ENCODE results near the gene INHA.

The INHA gene

DNA sequence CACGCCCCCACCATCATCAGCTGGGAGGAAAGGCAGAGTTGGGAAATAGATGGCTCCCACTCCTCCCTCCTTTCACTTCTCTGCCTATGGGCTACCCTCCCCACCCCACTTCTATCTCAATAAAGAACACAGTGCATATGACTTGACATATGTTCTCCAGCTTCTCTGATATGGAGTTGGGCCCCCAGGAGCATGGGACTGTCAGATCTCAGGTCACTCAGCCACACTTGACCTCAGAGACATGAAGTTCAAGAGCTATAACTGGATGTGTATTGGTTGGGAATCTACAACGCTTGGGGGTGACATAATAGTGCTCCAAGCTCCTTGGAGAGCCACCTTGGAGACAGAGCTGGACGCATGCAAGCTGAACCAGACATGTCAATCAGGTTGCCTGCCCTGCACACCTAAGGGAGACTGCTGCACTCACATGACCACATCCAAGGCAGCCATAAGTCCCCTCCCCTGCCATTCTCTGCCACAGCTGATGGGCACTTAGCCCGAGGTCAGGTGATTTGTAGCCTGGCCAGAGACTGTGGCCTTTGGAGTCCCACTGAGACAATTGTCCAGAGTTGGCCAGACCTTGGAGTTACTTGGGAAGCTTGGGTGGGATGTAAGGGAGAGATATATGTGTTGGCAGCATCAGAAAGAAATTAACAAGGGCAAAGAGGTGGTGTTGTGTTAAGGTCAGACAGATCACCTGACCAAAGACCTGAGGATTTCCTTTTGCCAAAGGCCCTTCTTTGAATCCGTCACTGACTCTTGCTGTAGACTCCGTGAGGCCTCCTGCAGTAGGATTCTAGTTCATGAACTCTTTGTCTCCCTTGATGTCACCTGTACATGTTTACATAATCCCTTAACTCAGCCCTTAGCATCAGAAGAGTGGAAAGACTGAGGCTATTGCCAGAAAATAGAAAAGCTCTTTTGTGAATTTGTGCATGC is 3.7 kb downstream of the INHA start:
- no peak for DNase-seq (ENCODE audit: low read depth)

DNA sequence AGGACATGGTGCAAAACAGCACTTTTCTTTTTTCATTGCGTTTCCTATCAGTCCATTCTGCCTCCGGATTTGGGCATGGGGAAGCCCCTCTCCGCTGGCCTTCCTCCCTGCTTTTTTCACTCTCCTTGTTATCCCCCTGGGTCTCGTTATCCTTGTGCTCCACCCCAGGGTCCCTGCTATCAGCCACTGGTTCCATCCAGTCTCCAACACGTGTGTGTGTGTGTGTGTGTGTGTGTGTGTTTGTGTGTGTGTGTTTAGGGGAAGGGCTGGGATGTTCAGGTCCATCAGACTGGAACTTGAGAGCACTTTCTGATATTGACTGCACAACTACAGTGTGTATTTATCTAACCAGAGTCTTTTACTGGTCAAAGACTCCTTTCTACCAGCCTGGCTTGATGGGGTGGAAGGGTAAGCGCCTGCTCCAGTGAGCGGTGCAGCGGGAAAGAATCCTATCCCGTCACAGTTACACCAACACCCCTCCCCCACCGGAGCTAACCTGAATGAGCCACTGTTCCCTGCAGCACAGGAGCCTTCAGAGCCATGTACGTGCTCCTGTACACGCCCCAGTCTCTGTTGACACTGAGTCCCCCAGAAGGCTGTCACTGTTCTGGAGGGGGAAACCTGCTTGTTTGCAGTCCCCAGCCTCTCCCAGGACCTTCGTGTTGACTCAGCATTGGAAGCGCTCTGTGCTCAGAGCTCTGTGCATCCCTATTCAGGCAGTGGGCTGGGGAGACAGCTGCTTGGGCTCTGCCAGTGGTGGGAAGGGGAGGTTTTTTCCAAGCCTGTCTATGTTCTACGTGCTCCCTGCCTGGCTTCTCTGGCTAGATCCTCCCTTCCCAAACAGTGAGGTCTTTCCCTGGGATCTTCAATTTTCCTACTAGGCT is 4.6 kb downstream of the INHA start:
- peak; percentile 36 for DNase-seq (ENCODE audit: low read depth)

DNA sequence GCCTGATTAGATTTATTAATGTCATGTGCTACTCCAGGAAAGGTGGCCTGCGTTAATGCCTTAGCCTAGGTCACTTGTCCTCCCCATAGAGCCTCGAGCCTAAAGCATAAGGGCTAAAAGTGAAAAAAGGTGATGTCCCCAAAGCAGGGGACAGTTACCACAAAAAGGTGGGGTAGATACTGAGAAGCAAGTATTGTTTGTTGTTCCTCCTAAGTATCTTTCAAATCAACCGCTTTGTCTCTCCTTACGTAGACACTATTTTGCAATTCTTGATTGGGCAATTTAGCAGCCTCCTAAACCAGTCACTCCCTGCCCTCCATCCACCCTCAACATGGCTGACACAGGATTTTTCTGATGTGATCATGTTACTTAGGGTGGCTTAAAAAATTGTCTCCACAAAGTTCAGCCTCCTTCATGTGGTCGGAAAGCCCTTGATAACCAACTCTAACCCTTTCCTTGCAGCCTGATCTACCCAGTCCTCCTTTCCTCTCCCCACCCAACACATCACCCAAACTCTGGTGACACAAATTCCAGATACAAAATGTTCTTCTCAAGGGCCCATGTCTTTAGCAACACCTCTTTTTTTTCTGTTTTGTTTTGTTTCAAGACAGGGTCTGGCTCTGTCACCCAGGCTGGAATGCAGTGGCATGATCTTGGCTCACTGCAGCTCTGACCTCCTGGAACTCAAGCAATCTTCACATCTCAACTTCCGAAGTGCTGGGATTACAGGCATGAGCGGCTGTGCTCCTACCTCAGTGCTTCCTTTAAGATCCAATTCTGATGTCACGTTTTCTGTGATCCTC is 6.9 kb downstream of the INHA start:
- peak; percentile 47 for DNase-seq (ENCODE audit: low read depth)

DNA sequence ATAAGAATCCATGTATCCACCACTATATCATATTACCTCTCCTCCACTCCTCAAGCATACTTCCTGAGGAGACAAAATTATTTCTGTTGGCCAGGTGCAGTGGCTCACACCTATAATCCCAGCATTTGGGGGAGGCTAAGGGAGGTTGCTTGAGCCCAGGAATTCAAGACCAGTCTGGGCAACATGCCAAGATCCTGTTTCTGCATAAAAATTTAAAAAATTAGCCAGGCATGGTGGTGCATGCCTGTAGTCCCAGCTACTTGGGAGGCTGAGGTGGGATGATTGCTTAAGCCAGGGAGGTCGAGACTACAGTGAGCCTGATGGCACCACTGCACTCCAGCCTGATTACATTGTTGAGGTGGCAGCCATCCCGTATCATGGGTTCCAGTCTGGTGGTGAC is 9.2 kb downstream of the INHA start:
- DNase-seq (ENCODE audit: low read depth), result no peak

DNA sequence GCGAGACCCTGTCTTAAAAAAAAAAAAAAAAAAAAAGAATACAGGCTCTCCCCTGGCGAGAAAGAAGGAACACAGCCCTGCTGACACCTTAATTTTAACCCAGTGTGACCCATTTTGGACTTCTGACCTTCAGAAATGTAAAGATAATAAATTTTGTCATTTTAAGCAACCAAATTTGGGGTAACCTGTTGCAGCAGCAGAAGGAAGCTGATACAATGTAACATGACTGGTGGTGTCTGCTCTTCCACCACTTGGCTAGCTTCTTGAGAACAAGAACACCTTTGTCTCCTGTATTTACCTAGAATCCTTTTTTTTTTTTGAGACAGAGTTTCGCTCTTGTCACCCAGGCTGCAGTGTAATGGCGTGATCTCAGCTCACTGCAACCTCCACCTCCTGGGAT is 19.0 kb downstream of the INHA start:
- no peak for DNase-seq (ENCODE audit: low read depth)

DNA sequence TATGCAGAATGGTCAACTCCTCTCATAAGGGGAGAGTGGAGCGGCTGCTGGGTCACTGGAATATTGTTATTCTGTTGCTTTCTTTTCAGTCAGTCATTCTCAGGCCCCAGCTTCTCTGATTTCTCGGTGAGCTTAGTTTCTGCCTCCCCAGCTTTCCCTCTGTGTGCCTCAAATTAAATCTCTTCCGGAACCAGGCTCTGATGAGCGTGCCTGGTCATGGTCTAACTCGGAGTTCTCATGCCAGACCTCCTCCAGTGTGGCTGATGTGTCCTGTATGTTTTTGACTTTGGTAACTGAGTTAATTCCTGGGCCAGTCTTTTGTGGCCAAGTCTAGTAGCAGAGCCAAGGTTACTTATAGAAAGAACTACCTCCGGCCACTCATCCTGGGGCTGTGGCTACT is 20.6 kb downstream of the INHA start:
- DNase-seq (ENCODE audit: low read depth), result peak; percentile 21

DNA sequence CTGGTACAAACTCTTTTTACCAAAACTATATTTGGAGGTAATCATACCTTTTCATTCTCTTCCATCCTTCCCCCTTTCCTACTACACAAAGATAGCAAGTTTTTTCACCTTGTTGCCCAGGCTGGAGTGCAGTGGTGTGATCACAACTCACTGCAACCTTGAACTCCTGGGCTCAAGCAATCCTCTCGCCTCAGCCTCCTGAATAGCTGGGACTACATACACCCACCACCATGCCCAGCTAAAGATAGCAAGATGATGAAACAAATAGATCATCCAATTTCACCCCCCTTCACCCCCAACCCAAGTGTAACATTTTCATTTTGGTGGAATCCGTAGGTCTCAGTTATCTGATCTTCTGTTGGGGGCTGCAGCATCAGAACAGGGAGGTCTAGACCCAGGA is 21.0 kb downstream of the INHA start:
- DNase-seq (ENCODE audit: low read depth), result no peak

DNA sequence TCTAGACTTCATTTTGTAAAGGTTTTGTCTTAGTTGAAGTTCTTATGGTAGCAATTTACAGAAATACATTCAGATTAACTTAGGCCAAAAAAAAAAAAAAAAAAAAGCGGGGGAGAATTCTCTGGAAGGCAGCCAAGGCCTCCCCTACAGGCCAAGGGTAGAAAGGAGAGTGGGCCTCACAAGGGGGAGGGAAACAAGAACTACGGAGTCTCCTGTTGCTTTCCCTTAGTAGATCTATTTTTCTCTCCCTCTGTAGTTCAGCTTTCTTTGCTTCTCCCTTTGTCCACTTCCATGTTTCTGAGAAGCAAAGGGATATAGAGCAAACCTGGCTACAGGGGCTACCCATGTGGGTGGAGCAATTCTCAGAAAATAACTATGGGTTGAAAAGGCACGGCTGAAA is 23.1 kb downstream of the INHA start:
- peak; percentile 8 for DNase-seq (ENCODE audit: low read depth)

DNA sequence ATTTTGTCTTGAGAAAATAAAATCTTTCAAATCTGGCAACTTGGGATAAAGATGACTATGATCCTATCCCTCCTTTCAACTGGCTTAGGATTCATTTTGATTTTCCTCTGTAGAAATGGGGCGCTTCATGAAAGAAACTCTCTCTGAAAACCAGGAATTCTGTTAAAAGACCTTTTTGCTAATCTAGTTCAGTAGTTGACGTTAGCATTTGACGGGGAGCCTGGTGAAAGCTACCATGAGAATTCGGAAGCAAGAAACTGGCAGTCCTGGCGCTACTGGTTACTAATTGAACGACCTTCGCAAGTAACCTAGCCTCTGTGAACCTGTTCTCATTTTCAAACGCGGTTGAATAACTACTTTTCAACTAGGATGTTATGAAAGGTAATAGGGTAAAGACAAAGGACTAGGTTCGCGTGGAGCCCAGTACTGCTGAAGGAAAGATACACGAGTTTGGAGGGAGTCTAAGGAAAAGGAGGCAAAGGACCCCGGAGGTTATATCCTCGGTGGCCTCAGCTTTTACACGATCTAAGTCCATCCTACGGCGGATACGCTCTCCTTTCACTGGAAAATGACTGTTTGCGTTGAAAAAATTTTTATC is 24.9 kb downstream of the INHA start:
- DNase-seq (ENCODE audit: low read depth), result no peak

DNA sequence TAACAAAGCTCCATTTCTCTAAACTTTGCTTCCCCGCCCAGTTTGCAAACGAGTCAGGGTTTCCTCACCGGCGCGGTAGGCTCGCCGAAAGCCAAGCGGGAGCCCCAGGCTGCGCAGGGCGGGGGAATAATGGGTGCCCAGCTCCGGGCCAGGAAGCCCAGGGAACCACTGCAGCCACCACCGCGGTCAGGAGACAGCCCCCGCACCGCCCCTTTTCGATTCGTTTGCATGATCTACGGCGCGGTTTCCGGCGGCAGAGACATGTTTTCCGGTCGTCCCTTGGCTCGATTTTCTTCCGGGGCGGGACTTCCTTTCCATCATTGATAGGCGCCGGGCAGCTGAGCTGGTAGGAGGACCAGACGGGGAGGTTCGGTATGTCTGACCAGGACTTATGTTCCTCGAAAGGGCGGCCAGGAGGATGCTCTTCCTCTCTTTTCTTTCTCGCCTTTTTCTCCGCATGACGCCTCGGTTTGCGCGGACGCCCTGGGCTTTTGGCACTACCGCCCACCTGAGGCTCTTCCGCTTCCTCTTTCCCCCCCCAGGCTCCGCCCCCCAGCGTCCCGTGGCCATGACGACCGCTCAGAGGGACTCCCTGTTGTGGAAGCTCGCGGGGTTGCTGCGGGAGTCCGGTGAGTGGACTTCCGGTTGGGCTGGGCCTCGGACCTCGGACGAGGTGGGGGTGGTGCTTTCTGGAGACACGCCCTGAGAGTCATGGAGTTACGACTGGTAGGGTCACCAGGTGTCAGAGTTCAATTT is 25.6 kb downstream of the INHA start, which contains the start of gene STK11IP:
Gene STK11IP (plus strand): TSS at position 306 of the 756 bp plus-strand sequence. CDS start 263 bp downstream, at position 569.
- peak; percentile 98 for DNase-seq (ENCODE audit: low read depth)

DNA sequence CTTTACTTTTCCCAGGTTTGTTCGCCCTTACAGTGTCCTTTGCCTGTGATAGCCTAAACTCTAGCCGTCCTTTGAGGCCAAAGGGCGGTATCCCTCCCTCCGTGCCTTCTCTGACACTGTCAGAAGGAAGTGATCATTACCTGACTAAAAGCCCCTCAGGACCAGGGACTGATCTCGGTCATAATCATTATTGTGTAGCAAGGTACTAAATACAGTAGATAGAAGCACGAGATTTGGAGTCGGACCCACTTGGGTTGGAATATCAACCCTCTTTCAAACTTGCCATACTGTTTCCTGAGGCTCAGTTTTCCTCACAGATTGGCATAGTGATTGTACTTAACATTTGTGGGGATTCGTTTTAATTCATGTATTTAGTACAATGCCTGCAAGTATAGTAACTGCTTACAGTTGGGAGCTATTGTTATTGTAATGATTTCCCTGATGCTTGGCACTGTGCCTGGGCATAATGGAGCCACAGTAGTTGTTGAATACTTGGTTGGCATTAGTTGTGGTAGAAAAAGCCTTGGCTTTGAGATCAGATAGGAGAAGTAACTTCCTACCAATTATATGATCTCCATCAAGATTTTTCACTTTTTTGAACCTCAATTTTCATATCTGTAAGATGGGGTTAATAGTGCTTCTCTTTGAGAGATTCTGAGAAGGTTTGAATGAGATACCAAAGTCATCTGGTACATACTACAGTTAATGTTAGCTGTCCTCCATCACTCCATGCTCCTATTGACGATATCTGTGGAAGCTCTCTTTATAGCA is 26.4 kb downstream of the INHA start:
- peak; percentile 13 for DNase-seq (ENCODE audit: low read depth)

DNA sequence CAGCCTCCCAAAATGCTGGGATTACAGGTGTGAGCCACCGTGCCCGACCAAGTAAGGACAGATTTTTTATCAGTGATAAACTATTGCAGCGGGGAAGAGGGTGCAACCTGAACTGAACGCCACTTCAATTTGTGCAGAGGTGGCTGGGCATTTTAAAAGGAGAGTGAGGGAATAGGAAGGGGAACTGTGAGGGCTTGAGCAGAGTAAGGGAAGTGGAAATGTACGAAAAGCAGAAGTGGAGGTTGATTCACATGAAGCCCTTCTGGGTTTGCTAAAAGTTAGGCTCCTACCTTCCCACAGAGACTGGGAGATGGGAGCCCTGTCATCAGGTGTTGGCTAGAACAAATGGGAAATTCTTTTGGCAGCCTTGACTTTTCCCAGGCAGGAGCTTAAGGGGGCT is 31.7 kb downstream of the INHA start:
- no peak for DNase-seq (ENCODE audit: low read depth)

DNA sequence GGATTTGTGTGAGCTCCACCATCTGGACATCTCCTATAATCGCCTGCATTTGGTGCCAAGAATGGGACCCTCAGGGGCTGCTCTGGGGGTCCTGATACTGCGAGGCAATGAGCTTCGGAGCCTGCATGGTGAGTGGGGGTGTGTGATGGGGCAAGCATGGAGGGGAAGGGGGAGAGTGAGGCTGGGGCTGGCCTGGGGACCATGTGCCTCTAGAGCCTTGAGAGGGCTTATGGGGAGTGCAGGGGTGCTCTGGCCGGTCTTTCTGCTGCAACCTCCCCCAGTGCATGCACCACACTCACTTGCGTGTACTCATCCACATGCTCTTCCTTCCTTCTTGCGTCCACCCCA is 33.5 kb downstream of the INHA start:
- DNase-seq (ENCODE audit: low read depth), result no peak

DNA sequence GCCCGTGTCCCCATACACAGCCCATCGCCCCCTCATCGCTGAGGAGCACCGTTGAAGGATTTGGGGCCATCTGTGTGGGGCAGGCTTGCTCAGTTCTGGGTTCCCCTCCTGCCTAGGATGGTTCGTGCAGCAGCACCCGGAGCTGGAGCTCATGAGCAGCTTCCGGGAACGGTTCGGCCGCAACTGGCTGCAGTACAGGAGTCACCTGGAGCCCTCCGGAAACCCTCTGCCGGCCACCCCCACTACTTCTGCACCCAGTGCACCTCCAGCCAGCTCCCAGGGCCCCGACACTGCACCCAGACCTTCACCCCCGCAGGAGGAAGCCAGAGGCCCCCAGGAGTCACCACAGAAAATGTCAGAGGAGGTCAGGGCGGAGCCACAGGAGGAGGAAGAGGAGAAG is 35.8 kb downstream of the INHA start:
- DNase-seq (ENCODE audit: low read depth), result no peak

DNA sequence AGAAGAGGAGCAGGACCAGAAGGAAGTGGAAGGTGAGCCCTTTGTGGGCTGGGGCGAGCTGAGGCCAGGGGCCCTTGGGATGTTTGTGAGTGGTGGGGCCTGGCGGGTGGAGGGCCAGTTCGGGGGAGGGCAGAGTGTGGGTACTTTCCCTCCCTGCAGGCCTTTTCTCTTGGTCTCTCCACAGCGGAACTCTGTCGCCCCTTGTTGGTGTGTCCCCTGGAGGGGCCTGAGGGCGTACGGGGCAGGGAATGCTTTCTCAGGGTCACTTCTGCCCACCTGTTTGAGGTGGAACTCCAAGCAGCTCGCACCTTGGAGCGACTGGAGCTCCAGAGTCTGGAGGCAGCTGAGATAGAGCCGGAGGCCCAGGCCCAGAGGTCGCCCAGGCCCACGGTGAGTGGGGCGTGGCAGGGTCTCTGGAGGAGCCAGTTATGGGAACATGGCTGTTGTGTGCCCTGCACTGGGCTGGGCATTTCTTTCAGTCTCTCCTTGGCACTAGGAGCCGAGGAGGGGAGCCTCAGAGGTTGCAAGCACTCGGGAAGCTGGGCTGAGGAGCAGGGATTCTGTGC is 36.4 kb downstream of the INHA start:
- DNase-seq (ENCODE audit: low read depth), result no peak

DNA sequence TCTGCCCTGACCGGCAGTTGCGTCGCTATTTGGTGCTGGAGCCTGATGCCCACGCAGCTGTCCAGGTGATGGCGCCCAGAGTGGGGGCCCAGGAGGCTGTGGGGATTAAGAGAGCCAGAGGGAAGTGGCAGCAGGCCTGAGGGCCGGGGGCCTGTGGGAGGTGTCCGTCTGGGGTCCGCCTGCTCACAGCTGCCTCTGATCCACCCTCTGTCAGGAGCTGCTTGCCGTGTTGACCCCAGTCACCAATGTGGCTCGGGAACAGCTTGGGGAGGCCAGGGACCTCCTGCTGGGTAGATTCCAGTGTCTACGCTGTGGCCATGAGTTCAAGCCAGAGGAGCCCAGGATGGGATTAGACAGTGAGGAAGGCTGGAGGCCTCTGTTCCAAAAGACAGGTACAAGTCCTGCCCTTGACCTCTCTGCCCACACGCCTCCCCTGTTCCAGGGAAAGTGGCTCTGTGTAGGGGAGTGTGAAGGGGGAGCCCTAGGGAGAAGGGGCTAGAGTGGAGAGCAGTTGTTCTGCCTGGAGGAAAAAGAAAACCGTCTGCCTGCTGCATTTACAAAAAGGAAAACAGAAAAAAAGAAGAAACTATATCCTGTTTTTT is 37.1 kb downstream of the INHA start:
- no peak for DNase-seq (ENCODE audit: low read depth)

DNA sequence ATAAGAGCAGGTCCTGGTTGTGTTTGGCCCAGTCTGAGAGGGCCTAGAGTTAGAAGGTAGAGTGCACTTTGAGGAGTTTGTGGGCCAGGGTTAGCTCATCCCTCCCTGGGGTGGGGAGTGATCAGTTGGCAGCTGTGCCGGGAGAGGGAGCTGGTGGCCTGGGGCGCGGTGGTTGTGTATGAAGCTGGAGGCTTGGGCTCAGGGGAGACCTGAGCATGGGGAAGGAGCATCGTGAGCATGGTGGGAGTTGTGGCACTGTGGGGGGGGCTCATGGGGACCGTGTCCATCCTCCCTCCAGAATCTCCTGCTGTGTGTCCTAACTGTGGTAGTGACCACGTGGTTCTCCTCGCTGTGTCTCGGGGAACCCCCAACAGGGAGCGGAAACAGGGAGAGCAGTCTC is 39.2 kb downstream of the INHA start:
- DNase-seq (ENCODE audit: low read depth), result no peak

DNA sequence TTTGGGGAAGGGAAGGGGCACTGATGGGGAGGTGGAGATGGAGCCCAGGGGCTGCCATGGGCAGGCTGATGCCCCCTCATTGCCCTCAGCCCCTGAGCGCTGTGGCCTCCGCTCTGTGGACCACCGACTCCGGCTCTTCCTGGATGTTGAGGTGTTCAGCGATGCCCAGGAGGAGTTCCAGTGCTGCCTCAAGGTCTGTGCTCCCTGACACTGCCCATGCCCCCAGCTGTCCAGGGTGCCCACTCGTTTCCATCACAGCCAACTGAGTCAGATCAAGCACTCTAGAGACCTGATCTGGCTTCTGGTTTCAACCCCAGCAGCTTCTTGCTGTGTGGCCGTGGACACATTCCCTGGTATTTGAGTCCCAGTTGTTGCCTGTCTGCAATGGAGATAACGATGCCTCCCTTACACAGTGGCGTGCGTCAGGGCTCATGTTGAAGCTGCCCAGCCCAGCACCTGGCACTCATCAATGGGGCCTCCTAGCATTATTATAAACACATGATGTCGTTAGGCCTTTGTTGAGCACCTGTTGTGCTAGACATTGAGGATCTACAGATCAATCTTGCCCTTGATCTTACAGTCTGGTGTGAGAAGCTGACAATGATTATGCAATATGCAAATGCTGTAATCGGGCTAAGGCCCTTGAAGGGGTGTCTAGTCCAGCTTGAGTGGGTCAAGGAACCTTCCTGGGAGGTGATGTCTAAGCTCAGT is 39.9 kb downstream of the INHA start:
- no peak for DNase-seq (ENCODE audit: low read depth)

Data from EH (cell line).